ENCODE measurements around the gene FAF2. TPM values are rescaled to one million over a fixed set of nuclear protein-coding genes. Genes with fewer than 3 reads are reported as not detected.

Gene FAF2
- total and polyA plus RNA-seq, 10 donors, result 7.6 to 41.3 (median 31.8) TPM

DNA sequence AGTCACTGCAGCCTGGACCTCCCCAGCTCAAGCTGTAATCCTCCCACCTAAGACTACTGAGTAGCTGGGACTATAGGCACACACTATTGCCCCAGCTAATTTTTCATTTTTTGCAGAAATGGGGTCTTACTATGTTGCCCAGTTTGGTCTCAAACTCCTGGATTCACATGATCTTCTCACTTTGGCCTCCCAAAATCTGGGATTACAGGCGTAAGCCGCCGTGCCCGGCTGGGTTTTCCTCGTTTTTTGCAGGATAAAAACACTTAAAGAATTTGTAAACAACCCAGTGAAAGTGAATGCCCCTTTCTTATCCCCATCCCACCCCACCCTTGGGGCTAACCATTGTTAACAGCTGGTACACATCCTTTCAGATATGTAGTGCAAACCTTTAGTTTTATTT lies 39.6 kb upstream of the FAF2 start:
- H3K4me3 ChIP-seq, result no peak overlapping the region
- no peak overlapping the region for H3K27ac ChIP-seq
- intact Hi-C loops (cut with DNase I; ENCODE audit: low total_unique reads), result no loop called here
- no peaks in the 10 kb centered on the region for H3K27me3 ChIP-seq (replicated peaks in 1 of 7)
- no peak for DNase-seq
- H3K9me3 ChIP-seq, result no peaks in the 10 kb centered on the region
- peaks cover 0 to 29% (median 8%) of the 10 kb centered on the region in 6 donors for H3K4me1 ChIP-seq
- TF ChIP-seq, protein P1, sequence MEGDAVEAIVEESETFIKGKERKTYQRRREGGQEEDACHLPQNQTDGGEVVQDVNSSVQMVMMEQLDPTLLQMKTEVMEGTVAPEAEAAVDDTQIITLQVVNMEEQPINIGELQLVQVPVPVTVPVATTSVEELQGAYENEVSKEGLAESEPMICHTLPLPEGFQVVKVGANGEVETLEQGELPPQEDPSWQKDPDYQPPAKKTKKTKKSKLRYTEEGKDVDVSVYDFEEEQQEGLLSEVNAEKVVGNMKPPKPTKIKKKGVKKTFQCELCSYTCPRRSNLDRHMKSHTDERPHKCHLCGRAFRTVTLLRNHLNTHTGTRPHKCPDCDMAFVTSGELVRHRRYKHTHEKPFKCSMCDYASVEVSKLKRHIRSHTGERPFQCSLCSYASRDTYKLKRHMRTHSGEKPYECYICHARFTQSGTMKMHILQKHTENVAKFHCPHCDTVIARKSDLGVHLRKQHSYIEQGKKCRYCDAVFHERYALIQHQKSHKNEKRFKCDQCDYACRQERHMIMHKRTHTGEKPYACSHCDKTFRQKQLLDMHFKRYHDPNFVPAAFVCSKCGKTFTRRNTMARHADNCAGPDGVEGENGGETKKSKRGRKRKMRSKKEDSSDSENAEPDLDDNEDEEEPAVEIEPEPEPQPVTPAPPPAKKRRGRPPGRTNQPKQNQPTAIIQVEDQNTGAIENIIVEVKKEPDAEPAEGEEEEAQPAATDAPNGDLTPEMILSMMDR (IDR thresholded peaks at IDR 0.05 in 8 of 11, conservative IDR thresholded peaks at IDR 0.05 in 3 of 11), result no peak
- no peak for TF ChIP-seq POLR2AphosphoS5 (IDR thresholded peaks at IDR 0.05)
- no peak for TF ChIP-seq POLR2A (IDR thresholded peaks at IDR 0.05)
- peaks cover 0 to 74% (median 42%) of the 10 kb centered on the region in 6 donors for H3K36me3 ChIP-seq
- 82 to 96% (median 94%) methylated on average over 5 of the region's 5 CpGs for WGBS, 5 donors

- no peak overlapping the region for H3K4me3 ChIP-seq
- WGBS, 5 donors, result 87 to 99% (median 90%) methylated on average over 4 of the region's 4 CpGs
- no peak overlapping the region for H3K27ac ChIP-seq
- H3K36me3 ChIP-seq, result peaks cover 0 to 62% (median 38%) of the 10 kb centered on the region in 6 donors
- H3K9me3 ChIP-seq, result no peaks in the 10 kb centered on the region
- TF ChIP-seq, protein P1 (IDR thresholded peaks at IDR 0.05 in 8 of 11, conservative IDR thresholded peaks at IDR 0.05 in 3 of 11), result no peak
- TF ChIP-seq POLR2AphosphoS5 (IDR thresholded peaks at IDR 0.05), result no peak
- TF ChIP-seq POLR2A (IDR thresholded peaks at IDR 0.05), result no peak
- peaks cover 2 to 41% (median 20%) of the 10 kb centered on the region in 6 donors for H3K4me1 ChIP-seq
- no peak for DNase-seq
- intact Hi-C loops (cut with DNase I; ENCODE audit: low total_unique reads), result no loop called here
- no peaks in the 10 kb centered on the region for H3K27me3 ChIP-seq (replicated peaks in 1 of 7)
Measured at GRCh38 chr5:176409765-176410164, 38.4 kb upstream of the FAF2 start.

- WGBS, 5 donors, result 88 to 94% (median 93%) methylated on average over 3 to 5 of the region's 5 CpGs
- intact Hi-C loops (cut with DNase I; ENCODE audit: low total_unique reads), result no loop called here
- no peak overlapping the region for H3K4me3 ChIP-seq
- H3K27ac ChIP-seq, result no peak overlapping the region
- H3K4me1 ChIP-seq, result peaks cover 8 to 49% (median 29%) of the 10 kb centered on the region in 6 donors
- TF ChIP-seq, protein P1 (IDR thresholded peaks at IDR 0.05 in 8 of 11, conservative IDR thresholded peaks at IDR 0.05 in 3 of 11), result no peak
- TF ChIP-seq POLR2A (IDR thresholded peaks at IDR 0.05) (no peak), POLR2AphosphoS5 (IDR thresholded peaks at IDR 0.05) (no peak)
- no peaks in the 10 kb centered on the region for H3K9me3 ChIP-seq
- no peaks in the 10 kb centered on the region for H3K27me3 ChIP-seq (replicated peaks in 1 of 7)
- no peak for DNase-seq
- H3K36me3 ChIP-seq, result peaks cover 0 to 53% (median 36%) of the 10 kb centered on the region in 6 donors
Measured at GRCh38 chr5:176410486-176411180, 37.6 kb upstream of the FAF2 start.

DNA sequence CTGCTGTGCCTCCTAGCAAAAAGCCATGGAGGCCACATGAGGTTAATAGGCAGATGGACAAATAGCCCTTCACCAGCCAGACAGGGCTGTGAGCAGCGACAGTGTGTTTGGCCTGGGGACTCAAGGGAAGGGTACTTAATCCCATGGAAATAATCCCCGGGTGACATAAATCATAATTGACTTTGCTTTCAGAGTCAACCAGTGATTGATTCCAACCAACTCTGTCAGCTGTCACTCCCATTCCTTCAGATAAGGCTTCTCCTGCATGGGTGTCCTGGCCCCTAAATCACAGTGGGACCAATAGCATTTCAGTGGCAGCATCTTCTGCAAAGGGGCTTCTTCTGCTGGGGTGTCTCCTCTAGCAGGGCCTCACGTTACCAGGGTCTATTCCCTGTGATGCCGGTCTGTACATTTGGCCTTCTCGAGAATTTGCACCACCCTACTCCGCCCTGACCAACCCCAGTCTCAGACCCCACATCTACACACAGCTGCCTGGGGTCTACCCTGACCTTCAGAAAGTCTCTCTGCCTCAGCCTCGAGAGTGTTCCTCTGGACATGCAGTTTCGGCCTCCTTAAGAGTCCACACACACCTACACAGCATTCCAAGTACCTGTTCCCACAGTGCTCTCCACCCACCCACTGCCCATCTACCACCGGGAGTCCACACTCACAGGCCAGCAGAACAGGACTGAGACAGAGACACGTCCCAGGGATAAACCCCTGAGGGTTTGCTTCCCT lies 35.5 kb upstream of the FAF2 start:
- H3K4me1 ChIP-seq, result peaks cover 14 to 67% (median 43%) of the 10 kb centered on the region in 6 donors
- H3K9me3 ChIP-seq, result no peaks in the 10 kb centered on the region

More for the DNA sequence above, 35.5 kb upstream of the FAF2 start:
- no peak overlapping the region for H3K27ac ChIP-seq
- H3K36me3 ChIP-seq, result peaks cover 0 to 33% (median 17%) of the 10 kb centered on the region in 6 donors
- TF ChIP-seq POLR2AphosphoS5 (IDR thresholded peaks at IDR 0.05), result no peak
- TF ChIP-seq POLR2A (IDR thresholded peaks at IDR 0.05), result no peak
- TF ChIP-seq, protein P1 (IDR thresholded peaks at IDR 0.05 in 8 of 11, conservative IDR thresholded peaks at IDR 0.05 in 3 of 11), result no peak
- intact Hi-C loops (cut with DNase I; ENCODE audit: low total_unique reads), result no loop called here
- no peaks in the 10 kb centered on the region for H3K27me3 ChIP-seq (replicated peaks in 1 of 7)
- DNase-seq, result no peak
- no peak overlapping the region for H3K4me3 ChIP-seq
- 85 to 98% (median 88%) methylated on average over 10 of the region's 10 CpGs for WGBS, 5 donors
